GM21528 (cell line): ENCODE measurements around the gene CYTH2.
A peak's percentile ranks its signal among the peaks of the same experiment; 100 is the strongest.

Experiments used
- ATAC-seq: cut with Tn5 transposase; IDR thresholded peaks from one replicate; pipeline ENCODE4 v1.9.1; 2021; ENCODE audit warnings: mild to moderate bottlenecking, moderate library complexity; ENCODE audit not compliant: unreplicated experiment, low FRiP score

CYTH2 gene

DNA sequence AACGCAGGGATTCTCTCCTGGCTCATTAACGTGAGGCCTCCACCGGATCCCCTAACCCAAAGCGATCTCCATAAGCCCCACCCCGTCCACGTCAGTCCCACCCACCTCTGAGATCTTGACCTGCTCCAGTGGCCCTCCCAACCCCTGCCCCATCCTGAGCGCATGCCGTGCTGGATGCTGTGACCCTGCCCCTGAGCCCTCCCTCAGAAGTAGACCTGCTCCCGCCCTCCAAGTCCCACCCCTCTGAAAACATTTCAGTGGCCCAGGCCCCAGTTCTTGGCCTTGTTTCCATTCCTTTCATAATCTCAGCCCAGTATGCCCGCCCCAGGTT, 22.6 kb downstream of the CYTH2 start:
- ATAC-seq = no peak

DNA sequence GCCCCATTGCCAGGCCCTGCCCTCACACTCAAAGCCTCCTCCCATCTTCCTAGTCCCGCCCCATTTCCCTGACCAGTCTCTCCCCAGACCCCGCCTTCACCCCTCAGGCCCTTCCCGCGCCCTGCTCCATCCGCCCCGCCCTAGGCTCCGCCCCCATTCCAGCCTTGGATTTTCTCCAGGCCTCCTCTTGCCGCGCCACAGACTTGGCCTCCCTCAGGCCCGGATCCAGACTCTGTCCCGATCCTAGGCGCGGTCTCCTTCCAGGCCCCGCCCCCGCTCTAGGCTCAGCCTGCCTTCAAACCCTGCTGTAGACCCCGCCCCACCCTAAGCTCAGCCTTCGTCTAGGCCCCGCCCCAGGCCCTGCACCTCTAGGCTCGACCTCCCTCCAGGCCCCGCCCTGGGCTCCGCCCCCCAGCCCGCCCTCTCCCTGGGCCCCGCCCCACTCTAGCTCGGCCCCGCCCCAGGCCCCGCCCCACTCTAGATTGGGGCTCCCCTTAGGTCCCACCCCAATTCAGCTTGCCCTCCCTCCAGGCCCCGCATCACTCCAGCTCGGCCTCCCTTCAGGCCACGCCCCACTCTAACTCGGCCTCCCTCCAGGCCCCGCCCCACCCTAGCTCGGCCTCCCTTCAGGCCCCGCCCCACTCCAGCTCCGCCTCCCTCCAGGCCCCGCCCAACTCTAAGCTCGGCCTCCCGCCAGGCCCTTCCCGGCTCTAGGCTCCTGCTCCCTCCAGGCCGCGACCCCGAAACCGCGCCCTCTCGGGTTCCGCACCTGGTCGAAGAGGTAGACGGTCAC, 24.0 kb downstream of the CYTH2 start:
- peak; percentile 52 for ATAC-seq

DNA sequence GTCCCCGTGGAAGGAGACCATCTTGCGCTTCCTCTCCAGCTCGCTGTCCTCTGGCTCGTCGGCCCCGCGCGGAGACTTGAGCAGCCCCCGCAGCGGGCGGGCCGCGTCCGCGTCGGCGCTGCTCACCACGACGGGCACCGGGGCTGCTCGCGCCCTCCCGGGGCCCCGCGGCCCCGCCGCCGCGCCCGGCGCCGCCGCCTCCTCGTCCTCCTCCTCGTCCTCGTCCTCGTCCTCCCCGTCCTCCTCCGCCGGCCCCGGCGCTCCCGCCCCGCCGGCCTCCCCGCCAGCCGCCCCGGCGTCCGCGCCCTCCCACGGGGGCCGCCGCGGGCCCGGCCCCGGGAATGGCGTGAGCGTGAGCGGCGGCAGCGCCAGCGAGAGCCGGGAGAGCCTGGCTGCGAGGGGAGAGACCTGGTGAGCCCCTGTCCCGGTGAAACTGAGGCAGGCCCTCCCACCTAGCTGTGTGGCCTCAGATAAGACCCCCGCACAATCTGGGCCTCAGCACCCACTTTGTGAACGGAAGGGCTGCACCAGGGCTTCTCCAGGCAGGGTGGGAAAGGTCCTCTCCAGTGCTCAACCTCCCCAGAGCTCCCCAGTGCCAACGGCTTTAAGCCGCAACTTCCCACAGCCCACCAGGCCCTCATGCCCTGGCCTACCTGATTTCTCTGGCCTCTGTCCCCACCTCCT, 24.7 kb downstream of the CYTH2 start:
- ATAC-seq = peak; percentile 6

DNA sequence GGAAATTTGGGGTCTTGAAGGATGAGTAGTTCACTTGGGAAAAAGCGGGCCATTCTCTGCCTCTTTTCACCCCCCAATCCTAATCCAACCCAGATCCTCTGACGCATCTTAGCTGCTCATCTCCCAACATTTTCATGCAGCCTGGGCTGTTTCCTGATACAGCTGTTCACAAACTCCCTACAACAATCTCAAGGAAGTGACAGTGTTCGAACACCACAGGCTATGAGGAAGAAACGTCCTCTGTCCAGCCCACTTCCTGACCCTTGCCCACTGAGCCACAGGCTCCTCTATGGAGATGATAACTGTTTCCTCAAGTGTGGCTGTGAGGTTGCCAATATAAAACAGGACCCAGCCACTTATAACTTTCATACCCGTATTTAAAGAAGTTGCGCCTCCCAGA, 26.2 kb downstream of the CYTH2 start:
- ATAC-seq = no peak

DNA sequence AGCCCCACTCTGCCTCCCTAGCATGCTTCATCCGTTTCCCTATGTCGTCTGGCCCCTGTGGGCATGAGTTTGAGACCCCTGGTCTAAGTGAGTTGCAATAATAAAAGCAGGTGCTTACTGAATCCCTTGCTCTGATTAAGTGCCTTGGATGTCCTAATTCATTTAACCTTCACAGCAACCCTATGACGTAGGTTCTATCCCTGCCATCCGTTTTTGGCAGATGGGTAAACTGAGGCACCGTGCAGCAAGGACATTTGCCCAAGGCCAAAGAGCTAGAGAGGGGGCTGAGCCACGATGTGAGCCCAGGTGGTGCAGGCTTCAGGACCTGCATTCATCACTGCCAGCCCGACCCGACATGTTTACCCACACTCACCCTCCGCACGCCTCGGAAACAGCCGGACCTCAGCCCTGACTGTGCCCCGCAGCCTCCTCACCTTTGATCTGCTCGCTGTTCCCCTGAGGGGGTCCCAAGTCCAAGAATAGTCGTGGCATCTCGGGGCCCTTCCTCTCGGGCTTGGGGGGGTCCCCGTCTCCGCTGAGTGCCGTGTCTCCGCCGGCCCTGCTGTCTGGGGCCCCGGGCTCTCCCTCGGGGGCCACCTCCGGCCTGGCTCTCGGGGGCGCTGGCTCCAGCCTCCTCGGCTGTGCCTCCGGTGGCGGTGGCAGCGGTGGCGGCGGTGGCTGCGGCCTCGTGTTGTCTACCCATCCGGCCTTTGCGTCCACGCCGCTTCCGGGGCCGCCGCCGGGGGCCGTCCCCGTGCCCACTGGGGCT, 28.0 kb downstream of the CYTH2 start:
- no peak for ATAC-seq

DNA sequence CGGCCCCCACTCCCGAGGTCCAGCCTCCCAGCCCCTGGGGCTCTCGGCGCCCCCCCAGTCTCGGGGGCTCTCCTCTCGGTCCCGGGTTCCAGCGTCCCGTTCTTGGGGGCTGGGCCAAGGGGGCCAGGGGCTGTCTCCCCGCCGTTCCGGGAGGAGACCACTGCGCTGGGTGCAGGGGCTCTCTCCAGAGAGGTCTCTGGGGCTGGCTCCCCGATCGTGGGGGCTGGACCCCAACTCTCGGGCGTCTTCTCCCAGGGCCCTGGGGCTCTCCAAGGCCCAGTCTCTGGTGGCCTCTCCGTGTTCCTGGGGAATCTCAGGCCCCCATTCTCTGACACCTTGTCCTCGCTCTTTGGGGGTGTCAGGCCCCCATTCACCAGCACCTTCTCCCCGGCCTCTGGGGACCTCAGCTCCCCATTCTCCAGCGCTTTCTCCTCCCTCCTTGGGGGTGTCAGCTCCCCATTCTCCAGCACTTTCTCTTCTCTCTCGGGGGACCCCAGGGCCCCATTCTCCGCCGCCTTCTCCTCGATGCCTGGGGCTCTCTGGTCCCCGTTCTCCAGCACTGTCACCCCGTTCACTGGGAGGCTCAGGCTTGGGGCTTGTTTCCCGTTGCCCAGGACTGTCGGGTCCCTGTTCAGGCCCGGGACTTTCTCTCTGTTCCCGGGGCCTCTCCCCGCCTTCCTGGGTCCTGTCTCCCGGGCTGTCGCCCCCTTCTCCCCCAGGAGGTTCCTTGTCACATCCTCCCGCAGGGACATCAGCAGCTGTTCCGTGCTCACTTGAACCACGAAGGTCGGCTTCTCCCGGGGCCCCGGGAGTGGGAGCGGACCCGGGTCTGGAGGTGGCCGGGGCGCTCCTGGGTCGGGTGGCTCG, 28.8 kb downstream of the CYTH2 start:
- no peak for ATAC-seq

DNA sequence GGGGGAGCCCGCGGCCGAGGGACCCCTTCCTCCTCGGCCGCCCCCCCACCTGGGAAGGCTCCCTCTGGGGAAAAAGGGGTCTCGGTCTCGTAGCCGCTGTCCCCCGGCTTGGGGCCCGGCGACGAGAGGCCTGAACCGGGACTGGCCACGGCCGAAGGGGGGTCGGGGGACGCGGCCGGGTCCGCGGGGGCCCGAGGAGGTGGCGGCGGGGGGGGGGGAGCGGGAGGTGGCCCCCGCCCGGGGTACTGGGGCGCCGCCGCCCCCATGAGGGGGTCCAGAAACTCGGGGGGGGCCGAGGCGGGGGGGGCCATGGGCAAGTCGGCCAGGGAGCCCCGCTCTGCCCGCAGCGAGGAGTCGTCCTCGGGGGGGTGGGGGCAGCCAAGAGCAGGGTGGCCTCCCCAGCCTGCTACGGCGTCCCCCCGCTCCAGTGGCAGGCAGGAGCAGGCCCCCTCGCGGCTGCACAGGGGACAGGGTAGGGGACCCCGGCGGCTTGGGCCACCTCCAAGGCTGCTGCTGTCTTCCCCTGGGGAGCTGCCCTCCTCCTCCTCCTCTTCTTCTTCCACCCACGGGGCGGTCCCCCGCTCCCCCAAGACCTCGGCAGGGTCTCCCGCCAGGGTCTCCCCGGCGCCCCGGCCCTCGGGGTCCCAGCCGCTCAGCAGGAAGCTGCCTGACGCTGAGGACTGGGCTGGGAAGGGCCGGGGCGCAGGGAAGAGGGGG, 29.6 kb downstream of the CYTH2 start:
- no peak for ATAC-seq

DNA sequence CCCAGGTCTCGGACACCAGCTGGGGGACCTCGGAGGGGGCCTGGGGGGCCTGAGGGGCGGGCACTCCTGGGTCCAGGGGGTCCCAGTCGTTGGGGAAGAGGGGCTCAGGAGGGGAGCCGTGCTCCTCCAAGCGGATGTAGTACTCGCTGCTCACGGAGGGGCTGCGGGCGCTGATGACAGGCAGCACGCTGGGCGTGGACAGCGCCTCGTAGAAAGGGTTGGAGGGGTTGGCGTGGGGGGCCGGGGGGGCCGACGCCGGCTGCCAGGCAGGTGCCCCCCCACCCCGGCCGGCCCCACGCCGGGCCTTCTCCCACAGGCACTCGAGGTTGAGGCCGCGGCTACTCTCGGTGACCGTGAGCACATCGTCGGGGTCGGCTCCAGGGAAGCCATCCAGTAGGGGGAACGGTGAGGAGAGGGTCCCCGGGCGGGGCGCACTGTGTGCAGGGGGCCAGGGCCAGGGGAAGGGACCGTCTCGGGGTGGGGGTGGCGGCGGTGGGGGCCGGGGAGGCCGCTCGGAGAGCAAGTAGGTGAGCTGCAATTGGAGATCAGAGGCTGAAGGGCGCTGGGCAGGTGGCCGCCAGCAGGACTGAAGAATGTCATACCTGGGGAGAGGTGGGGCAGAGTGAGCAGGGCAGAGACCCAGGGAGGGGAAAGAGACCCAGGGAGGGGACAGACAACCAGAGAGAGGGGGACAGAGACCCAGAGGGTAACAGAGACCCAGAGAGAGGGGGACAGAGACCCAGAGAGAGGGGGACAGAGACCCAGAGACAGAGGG, 30.3 kb downstream of the CYTH2 start:
- no peak for ATAC-seq

DNA sequence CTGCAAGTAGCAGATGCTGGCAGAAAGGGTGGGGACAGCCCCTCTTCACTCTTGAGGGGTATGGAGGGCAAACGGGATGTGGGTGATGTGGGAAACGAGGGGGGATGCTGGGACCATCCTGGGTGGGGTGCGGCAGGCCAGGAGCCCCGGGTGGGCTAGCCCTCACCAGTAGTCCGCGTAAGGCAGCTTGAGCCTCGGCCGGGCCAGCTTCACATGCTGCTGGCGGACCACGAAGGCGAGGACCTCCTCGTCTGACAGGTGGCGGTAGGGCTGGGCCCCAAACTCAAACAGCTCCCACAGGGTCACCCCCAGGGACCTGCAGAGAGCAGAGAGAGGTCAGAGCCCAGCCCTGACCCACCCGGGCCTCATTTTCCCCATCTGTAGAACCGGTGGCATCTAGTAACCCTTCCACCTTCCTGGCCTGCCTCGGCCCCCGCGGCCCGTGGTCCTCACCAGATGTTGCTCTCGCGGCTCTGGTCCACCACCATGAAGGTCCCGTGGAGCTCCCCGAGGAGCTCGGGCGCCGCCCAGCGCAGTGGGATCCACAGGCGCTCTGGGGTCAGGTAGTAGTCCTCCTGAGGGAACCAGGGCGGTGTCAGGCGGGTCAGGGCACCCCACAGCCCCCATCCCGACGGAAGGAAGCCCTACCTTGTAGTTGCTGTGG, 31.8 kb downstream of the CYTH2 start:
- no peak for ATAC-seq

DNA sequence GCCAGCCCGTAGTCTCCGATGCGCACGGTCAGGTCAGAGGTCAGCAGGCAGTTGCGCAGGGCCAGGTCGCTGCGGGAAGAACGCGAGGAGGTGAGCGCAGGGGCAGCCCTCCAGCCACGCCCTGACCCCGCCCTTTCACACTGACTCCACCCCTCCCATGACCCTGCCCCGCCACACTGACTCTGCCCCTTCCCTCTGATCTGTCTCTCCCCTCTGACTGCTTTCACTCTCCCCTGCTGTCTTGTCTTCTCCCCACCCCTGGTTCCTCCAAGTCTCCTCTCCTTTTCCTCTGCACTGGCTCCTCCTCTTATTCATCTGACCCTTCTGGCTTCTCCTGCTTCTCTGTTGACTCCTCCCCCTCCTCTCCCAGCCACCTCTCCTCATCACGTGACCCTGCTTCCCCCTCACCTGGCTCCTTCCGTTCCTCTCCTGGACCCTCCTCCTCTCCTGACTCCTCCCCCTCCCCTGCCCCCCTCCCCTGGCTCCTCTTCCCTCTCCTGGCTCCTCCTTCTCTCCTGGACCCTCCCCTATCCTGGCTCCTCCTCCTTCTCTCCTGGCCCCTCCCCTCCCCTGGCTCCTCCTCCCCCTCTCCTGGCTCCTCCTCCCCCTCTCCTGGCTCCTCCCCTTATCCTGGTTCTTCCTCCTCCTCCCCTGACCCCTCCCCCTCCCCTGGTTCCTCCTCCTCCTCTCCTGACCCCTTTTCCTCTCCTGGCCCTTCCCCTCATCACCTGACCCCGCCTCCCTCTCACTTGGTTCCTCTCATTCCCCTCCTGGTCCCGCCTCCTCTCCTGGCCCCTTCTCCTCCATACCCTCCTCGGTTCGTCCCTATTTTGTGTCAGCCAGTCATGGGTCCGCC, 32.6 kb downstream of the CYTH2 start:
- no peak for ATAC-seq

DNA sequence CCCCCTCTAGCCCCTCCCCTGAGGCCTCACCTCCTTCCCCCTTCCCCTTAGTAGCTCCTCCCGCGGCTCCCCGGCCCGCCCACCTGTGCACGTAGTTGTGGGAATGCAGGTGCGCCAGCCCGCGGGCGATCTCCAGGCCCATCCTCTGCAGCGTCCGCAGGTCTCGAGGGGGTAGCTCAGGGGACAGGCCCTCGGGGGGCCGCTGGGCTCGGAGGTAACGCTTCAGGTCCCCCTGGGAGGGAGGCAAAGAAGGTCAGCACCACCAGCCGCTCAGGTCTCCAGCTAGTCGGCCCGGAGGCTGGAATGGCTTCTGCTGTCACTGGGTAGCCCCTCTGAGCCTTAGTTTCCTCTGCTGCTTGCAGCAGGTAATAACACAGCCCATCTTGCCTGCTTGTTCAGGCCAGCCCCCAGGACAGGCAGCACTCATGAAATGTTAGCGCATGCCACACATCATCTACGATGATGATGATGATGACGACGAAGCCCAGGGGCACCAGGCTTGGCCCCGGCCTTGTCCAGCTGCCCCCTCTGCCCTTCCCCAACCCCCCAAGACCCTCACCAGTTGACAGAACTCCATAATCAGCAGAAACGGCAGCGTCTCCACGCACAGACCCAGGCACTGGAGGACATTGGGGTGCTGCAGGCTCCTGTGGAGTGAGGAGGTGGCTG, 33.3 kb downstream of the CYTH2 start:
- no peak for ATAC-seq

DNA sequence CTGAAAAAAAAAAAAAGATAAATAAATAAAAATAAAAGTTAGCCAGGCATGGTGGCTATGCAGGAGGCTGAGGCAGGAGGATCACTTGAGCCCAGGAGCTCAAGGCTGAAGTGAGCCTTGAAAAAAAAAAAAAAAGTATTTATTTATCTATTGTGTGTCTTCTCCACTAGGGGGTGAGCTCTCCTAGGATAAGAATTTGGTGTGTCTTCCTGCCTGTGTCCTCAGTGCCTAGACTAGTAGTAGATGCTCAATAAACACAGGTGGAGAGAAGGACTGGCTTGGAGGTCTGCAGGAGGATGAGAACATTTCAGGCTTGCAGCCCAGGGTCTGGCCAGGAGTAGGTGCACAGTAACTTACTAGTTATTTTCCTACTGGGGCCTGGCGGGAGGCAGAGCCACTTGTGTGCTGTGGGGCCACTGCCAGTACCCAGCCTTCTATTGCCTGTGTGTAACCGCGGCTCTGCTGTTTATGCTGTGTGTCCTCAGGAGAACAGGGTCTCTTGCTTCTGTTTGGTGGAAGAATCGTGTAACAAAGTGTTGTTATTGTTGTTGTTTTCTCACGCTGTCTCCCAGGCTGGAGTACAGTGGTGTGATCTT, 37.1 kb downstream of the CYTH2 start:
- ATAC-seq = no peak

DNA sequence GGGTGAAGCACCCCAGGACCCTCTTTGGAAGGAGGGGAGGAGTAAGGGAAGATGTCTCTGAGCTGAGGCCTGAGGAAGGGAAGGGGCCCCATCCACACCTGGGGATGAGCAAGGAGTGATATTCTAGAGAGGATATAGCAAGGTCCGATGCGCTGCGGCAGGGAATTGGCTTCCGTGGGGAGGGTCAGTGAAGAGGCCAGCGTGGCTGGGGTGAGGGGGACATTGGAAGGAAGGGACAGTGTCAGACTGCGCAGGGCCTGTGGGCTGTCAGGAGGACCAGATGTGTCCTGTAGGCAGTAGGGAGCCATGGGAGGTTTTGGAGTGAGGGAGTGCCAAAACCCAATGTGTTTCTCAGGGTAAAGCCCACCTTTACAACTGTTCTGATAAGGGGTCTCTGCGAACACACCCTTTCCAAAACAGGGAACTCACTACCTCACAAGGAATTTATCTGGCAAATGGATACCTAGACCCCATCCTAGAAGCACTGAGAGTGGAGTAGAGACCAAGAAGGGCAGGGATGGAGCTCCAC, 38.8 kb downstream of the CYTH2 start:
- no peak for ATAC-seq

DNA sequence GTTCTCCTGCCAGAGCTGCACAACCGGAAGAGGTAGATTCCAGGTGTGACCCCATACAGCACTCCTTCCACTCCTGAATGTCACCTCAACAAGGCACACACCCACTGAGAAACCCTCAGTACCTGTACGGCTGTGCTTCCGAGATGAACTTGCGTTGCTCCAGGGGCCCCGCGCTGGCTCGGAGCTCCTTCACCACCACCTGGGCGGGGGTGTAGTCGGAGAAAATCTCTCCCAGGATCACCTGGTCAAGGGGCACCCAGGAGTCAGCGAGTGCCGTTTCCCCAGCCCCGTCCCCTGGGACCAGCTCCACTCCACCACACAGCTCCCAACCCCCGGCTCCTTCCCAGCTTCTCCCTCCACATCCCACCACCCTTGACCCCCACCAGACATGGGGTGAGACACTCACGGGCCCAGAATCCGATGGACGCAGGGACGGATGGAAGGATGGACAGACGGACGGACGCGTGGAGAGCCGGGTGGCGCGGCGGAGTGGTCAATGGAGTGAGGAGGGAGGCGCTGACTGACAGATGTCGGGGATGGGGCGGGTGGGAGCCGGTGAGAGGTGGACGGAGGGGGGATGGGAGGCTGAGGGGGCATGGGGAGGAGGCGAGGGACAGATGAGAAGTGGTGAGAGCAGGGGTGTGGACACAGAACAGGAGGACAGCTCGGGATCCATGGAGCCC, 39.7 kb downstream of the CYTH2 start:
- ATAC-seq = no peak

DNA sequence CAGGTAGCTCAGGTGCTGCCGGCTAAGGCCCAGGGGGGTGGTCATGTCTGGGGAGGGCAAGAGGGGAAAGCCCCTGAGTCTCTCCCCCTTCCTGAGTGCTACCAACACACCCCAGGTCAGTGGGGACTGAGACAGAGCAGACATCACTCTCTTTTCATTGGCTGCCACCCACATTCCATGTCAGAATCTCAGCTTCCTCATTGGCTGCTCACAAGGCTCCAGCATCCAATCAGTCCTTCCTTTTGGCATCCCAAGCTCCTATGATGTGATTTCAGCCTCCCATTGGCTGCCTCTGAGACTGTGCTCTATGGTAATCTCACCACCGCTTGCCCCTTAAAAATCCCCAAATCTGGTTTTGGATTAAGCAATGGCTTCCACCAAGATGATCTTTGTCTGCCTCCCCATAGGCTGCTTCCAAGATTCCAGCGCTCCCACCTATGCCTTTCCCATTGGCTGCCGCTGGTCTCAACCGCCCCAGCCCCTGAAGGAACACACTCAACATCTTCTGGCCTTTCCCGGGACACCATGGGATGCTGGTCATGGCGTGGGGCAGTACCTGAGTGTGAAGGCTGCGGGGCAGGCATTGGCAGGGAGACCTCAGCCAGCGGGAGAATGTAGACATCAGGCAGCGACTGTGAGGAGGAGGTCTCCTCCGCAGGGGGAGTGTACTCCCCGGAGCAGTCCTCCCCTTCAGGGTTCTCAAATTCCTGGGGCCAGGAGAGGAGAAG, 40.5 kb downstream of the CYTH2 start:
- ATAC-seq = no peak
